Measurements from ENCODE around the gene ENAM.
"Not testable (repeated sequence)": the region's sequence is repeated elsewhere in the genome, so short reads cannot be mapped to it uniquely, and the experiment has no call there.

The ENAM gene

DNA sequence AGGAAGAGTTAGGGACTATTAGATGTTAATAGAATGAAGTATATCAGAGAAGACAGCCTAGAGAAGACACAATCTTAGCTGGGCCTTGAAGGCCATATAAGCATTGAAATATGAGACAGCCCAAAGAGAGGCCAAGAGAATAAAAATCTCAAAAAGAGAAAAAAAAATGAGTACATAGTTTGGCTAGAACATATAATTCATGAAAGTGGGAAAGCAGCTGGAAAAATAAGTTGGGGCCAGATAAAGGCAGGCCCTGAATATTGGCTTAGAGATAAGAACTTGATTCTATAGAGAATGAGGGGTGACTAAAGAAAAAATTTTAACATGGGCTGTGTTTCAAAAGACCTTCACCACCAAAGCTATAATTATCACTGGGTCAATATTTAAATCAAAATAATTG lies 52.4 kb downstream of the ENAM start:
- DNase-seq: no peak

DNA sequence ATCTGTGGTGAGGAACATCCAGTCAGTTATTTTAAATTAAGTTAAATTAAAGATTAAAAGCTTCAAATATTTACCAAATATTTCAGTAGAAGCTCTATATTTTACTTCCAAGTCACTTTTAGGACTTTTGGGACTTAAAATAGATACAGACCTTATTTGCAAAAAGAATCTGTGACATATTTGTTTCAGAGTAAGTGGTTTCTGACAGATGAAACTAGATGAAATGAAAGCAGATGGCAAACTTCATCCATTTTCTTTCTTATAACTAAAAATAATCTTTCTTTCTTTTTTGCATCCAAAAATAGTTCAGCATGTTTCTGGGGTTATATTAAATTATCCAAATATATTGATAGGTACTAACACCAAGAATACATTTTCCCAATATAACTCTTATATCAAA lies 53.2 kb downstream of the ENAM start:
- DNase-seq: no peak

DNA sequence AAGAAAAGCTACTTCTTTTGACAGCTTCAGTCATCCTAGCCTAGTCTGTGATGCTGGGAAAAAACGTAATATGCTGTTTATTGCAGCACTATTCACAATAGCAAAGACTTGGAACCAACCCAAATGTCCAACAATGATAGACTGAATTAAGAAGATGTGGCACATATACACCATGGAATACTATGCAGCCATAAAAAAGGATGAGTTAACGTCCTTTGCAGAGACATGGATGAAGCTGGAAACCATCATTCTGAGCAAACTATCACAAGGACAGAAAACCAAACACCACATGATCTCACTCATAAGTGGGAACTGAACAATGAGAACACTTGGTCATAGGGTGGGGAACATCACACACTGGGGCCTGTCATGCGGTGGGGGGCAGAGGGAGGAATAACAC lies 53.6 kb downstream of the ENAM start:
- DNase-seq: not testable (repeated sequence)

DNA sequence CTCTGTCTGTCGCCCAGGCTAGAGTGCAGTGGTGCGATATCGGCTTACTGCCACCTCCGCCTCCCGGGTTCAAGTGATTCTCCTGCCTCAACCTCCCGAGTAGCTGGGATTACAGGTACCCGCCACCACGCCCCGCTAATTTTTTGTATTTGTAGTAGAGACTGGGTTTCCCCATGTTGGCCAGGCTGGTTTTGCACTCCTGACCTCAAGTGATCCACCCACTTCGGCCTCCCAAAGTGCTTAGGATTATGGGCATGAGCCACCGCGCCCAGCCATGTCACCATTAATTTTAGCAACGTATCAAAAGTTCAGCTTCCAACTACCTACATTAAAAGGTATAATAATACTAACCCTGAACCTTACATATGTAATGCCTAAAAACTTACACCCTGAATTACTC lies 58.8 kb downstream of the ENAM start:
- peak; percentile 12 for DNase-seq

DNA sequence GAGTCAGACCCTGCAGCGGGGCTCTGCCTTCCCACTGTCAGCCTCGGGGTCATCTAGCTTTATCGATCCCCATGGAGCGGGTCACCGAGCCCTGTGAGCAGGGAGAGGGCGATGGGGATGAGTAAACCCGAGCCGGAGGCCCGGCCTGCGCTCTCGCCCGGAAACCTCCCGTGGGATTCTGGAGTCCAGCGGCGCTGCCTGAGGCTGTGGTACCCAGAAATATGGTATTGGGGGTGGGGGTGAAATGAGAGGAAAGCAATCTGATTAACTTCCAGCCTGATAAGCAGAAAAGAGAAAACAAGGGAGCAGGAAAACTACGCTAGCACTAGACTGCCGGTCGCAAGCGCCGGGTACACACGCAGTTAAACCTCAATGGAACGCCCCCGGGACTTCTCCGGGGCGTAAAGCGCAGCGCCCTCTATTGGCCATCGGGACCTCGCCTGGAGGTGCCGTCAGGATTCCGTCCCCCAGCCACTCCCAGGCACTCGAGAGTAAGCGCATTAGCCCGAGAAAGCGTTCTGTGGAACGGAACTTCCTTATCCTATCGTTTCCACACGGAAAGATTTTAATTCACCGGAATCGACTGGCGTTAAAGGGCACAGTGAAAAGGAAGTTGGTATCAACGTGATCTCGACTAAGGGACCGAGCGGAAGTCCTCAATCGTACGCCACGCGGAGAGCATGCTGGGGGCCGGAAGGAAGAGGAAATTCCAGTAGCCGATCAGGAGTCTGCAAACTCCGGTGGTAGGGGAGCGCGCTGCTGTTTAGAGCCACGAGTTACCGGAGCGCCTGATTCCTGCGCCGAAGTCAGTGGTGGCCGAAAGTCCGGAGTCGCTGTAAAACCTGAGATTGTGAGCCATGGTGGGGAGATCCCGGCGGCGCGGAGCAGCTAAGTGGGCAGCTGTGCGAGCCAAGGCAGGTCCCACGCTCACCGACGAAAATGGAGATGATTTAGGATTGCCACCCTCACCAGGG lies 59.6 kb downstream of the ENAM start, which contains the start of gene UTP3:
UTP3 (plus strand) TSS at position 712 of the 974 bp plus-strand sequence; CDS start at position 858, 146 bp downstream.
- peak; percentile 99 for DNase-seq

DNA sequence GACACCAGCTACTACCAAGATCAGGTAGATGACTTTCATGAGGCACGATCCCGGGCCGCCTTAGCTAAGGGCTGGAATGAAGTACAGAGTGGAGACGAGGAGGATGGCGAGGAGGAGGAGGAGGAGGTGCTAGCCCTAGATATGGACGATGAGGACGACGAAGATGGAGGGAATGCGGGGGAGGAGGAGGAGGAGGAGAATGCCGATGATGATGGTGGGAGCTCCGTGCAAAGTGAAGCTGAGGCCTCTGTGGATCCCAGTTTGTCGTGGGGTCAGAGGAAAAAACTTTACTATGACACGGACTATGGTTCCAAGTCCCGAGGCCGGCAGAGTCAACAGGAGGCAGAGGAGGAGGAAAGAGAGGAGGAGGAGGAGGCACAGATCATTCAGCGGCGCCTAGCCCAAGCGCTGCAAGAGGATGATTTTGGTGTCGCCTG lies 60.3 kb downstream of the ENAM start:
- no peak for DNase-seq

DNA sequence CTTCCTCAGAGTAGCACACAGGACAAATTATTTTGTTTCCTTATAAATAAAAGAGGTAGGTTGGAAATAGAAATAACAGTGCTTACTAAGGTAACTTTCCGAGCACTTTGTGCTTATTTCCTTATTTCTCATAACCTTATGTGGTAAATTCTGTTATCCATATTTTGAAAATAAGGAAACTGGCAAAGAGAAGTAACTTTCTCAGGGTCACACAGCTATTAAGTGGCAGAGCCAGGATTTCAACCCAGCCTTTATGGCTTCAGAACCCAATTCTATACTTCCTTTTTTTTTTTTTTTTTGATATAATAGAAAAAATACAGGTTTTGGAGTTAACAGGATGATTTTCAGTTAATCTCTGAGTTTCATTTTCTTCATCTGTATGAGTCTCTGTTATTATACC lies 63.1 kb downstream of the ENAM start:
- DNase-seq: peak; percentile 77

DNA sequence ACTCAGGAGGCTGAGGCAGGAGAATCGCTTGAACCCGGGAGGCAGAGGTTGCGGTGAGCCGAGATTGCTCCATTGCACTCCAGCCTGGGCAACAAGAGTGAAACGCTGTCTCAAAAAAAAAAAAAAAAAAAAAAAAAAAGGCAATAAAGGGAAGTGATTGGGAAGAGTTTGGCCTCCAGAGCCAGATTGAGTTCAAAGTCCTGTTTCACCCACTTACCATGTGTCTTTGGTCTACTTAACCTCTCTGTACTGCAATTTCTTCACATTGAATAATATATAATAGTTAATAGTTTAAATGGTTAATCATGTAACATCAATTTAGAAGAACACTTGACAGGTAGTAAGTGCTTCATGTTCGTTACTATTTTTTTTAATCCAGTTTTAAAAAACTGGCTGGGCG lies 66.1 kb downstream of the ENAM start:
- peak; percentile 6 for DNase-seq

All from MV-4-11 (cell line).